ENCODE data around the gene DOCK2. TPM values are rescaled to one million over a fixed set of nuclear protein-coding genes. Genes with fewer than 3 reads are reported as not detected.

Gene DOCK2
- polyA plus RNA-seq, 1 of the 3 experiments (the other 2 are of a cell fraction), result 3.8 TPM

DNA sequence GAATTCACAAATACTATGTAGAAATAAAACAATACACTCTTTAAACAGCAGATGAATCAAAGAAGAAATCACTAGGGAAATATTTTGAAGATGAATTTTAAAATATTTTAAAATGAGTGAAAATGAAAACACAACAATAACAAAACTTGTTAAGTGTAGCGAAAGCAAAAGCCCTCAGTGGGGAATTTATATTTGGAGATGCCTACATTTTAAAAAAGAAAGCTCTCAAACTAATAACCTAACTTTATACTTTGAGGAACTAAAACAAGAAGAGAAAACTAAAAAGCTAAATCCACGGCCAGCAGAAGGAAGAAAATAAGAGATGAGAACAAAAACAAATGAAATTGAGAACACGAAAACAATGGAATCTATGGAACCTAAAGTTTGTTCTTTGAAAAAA, 30.8 kb upstream of the DOCK2 start:
- H3K27ac ChIP-seq (ENCODE audit: low read depth in 2 of 2, low read length in 1 of 2), result no peak overlapping the region
- no peak overlapping the region for H2AFZ ChIP-seq (ENCODE audit: low read depth)
- H3K4me3 ChIP-seq (ENCODE audit: low read depth in 2 of 2, low read length in 1 of 2), result no peak overlapping the region
- peaks cover 37 to 38% of the 10 kb centered on the region in 2 experiments for H3K36me3 ChIP-seq (replicated peaks in 1 of 2; ENCODE audit: control insufficient read depth in 1 of 2, insufficient read depth in 2 of 2, low read length in 1 of 2)
- CTCF ChIA-PET, result interaction anchor here (0.6 to 1.2 kb wide), 2 partner anchors 631 to 1443 kb away, joined by 3 read pairs; no protein-coding TSS in a partner anchor
- no peak for TF ChIP-seq PBX3 (IDR thresholded peaks at IDR 0.05)
- peaks cover 52% of the 10 kb centered on the region for H3F3A ChIP-seq (replicated peaks; ENCODE audit: insufficient read depth)
- peaks cover 10% of the 10 kb centered on the region; the same call in 1 of the 2 replicates for H3K79me2 ChIP-seq (ENCODE audit: insufficient read depth)
- peaks cover 22% of the 10 kb centered on the region for H3K9me3 ChIP-seq
- no peaks in the 10 kb centered on the region for H3K9me2 ChIP-seq
- H3K4me2 ChIP-seq, result no peak overlapping the region
- POLR2A ChIA-PET, result no interaction called here
- no peaks in the 10 kb centered on the region for H4K20me1 ChIP-seq (ENCODE audit: insufficient read depth)
- no peak for DNase-seq
- no peak overlapping the region for H3K9ac ChIP-seq
- 95% methylated on average over 3 of the region's 3 CpGs for WGBS (ENCODE audit: low lambda C conversion rate)
- peaks cover 0 to 13% of the 10 kb centered on the region in 2 experiments; a peak in 2 of 4 replicates for H3K4me1 ChIP-seq (ENCODE audit: control insufficient read depth in 1 of 2, insufficient read depth in 2 of 2, low read depth in 1 of 2, low read length in 1 of 2)
- no peaks in the 10 kb centered on the region for H3K27me3 ChIP-seq (ENCODE audit: insufficient read depth)

- peaks cover 22 to 33% of the 10 kb centered on the region in 2 experiments for H3K36me3 ChIP-seq (replicated peaks in 1 of 2; ENCODE audit: control insufficient read depth in 1 of 2, insufficient read depth in 2 of 2, low read length in 1 of 2)
- H3K9me3 ChIP-seq, result peaks cover 27% of the 10 kb centered on the region
- peaks cover 38% of the 10 kb centered on the region for H3F3A ChIP-seq (replicated peaks; ENCODE audit: insufficient read depth)
- no peak overlapping the region for H2AFZ ChIP-seq (ENCODE audit: low read depth)
- H3K4me3 ChIP-seq (ENCODE audit: low read depth in 2 of 2, low read length in 1 of 2), result no peak overlapping the region
- H3K4me2 ChIP-seq, result no peak overlapping the region
- peaks cover 10% of the 10 kb centered on the region; the same call in 1 of the 2 replicates for H3K79me2 ChIP-seq (ENCODE audit: insufficient read depth)
- no peaks in the 10 kb centered on the region for H4K20me1 ChIP-seq (ENCODE audit: insufficient read depth)
- POLR2A ChIA-PET, result no interaction called here
- 0 out of 4 replicates have a peak, but pooled peaks cover 0 to 2% of the 10 kb centered on the region in 2 experiments for H3K4me1 ChIP-seq (ENCODE audit: control insufficient read depth in 1 of 2, insufficient read depth in 2 of 2, low read depth in 1 of 2, low read length in 1 of 2)
- no peak overlapping the region for H3K9ac ChIP-seq
- DNase-seq, result no peak
- TF ChIP-seq SIN3A (IDR thresholded peaks at IDR 0.05; ENCODE audit: borderline replicate concordance, low read depth, low read length) (no peak), TEAD4 (IDR thresholded peaks at IDR 0.05; ENCODE audit: borderline replicate concordance, insufficient read depth) (no peak), GATA2 (CRISPR knock-in tag; IDR thresholded peaks at IDR 0.05) (no peak), ELF1 (IDR thresholded peaks at IDR 0.05) (no peak), GABPA (IDR thresholded peaks at IDR 0.05; ENCODE audit: low read depth) (no peak), MEF2A (IDR thresholded peaks at IDR 0.05; ENCODE audit: borderline replicate concordance, low read depth) (no peak), RXRA (IDR thresholded peaks at IDR 0.05; ENCODE audit: borderline replicate concordance, low read depth) (no peak), RCOR1 (IDR thresholded peaks at IDR 0.05; ENCODE audit: low read length) (no peak)
- TF ChIP-seq, protein P1, sequence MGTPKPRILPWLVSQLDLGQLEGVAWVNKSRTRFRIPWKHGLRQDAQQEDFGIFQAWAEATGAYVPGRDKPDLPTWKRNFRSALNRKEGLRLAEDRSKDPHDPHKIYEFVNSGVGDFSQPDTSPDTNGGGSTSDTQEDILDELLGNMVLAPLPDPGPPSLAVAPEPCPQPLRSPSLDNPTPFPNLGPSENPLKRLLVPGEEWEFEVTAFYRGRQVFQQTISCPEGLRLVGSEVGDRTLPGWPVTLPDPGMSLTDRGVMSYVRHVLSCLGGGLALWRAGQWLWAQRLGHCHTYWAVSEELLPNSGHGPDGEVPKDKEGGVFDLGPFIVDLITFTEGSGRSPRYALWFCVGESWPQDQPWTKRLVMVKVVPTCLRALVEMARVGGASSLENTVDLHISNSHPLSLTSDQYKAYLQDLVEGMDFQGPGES (IDR thresholded peaks at IDR 0.05; ENCODE audit: low read depth, low read length), result no peak
- TF ChIP-seq, protein P2, sequence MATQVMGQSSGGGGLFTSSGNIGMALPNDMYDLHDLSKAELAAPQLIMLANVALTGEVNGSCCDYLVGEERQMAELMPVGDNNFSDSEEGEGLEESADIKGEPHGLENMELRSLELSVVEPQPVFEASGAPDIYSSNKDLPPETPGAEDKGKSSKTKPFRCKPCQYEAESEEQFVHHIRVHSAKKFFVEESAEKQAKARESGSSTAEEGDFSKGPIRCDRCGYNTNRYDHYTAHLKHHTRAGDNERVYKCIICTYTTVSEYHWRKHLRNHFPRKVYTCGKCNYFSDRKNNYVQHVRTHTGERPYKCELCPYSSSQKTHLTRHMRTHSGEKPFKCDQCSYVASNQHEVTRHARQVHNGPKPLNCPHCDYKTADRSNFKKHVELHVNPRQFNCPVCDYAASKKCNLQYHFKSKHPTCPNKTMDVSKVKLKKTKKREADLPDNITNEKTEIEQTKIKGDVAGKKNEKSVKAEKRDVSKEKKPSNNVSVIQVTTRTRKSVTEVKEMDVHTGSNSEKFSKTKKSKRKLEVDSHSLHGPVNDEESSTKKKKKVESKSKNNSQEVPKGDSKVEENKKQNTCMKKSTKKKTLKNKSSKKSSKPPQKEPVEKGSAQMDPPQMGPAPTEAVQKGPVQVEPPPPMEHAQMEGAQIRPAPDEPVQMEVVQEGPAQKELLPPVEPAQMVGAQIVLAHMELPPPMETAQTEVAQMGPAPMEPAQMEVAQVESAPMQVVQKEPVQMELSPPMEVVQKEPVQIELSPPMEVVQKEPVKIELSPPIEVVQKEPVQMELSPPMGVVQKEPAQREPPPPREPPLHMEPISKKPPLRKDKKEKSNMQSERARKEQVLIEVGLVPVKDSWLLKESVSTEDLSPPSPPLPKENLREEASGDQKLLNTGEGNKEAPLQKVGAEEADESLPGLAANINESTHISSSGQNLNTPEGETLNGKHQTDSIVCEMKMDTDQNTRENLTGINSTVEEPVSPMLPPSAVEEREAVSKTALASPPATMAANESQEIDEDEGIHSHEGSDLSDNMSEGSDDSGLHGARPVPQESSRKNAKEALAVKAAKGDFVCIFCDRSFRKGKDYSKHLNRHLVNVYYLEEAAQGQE (IDR thresholded peaks at IDR 0.05; ENCODE audit: low read depth, low read length), result no peak
- no peaks in the 10 kb centered on the region for H3K9me2 ChIP-seq
- H3K27ac ChIP-seq (ENCODE audit: low read depth in 2 of 2, low read length in 1 of 2), result no peak overlapping the region
- H3K27me3 ChIP-seq (ENCODE audit: insufficient read depth), result no peaks in the 10 kb centered on the region
- WGBS (ENCODE audit: low lambda C conversion rate), result 70% methylated on average over 2 of the region's 2 CpGs
- CTCF ChIA-PET, result no interaction called here
Measured at GRCh38 chr5:169607882-169608281, 29.2 kb upstream of the DOCK2 start.

Measured in SK-N-SH (cell line).